Liver (tissue), 3 donors: Measurements from ENCODE around the gene DCP2.
"Not testable (repeated sequence)": the region's sequence is repeated elsewhere in the genome, so short reads cannot be mapped to it uniquely, and the experiment has no call there.

Experiments used
- CTCF ChIP-seq: fragments of 150-350 bp; IDR thresholded peaks from 2 replicates; pipeline ENCODE4 v1.5.1; 2017; ENCODE audit warnings: improper control_type of control experiment, low read depth, low read length; ENCODE audit not compliant: missing input control
- RAD21 ChIP-seq, 2 donors: IDR thresholded peaks; 2 replicates each; pipeline ENCODE4 v1.6.1; 2016; ENCODE audit warnings: antibody characterized with exemption in 2 of 2, mild to moderate bottlenecking in 2 of 2
- SP1 ChIP-seq: IDR thresholded peaks from 2 replicates; pipeline ENCODE4 v1.6.1; 2018; ENCODE audit warnings: antibody characterized with exemption, mild to moderate bottlenecking
- TAF1 ChIP-seq: conservative IDR thresholded peaks from 2 replicates; pipeline ENCODE4 v1.6.1; 2016; ENCODE audit warnings: antibody characterized with exemption, mild to moderate bottlenecking
- YY1 ChIP-seq: IDR thresholded peaks from 2 replicates; pipeline ENCODE4 v1.6.1; 2016; ENCODE audit warnings: antibody characterized with exemption, mild to moderate bottlenecking
- ZBTB33 ChIP-seq: IDR thresholded peaks from 2 replicates; pipeline ENCODE4 v1.6.1; 2016; ENCODE audit warnings: antibody characterized with exemption
- TF ChIP-seq, protein P1 (sequence below): IDR thresholded peaks from 2 replicates; pipeline ENCODE4 v1.6.1; 2016; ENCODE audit warnings: antibody characterized with exemption, mild to moderate bottlenecking
- donor health status: healthy.
- donor health status: healthy.

DNA sequence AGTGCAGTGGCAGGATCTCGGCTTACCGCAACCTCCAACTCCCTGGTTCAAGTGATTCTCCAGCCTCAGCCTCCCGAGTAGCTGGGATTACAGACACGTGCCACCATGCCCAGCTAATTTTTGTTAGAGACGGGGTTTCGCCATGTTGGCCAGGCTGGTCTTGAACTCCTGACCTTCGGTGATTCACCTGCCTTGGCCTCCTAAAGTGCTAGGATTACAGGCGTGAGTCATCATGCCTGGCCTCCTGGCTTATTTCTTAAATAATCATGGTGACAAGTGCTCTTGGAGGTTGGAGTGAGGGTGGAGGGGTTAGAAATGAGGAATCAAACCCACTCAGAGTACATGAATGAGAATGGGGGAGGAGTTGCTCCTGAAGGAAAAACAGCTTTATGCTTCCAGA is 16.7 kb upstream of the DCP2 start:
- TF ChIP-seq CTCF; RAD21 (IDR thresholded peaks at IDR 0.05); SP1; YY1; ZBTB33; TAF1: not testable (repeated sequence)
- TF ChIP-seq, protein P1, sequence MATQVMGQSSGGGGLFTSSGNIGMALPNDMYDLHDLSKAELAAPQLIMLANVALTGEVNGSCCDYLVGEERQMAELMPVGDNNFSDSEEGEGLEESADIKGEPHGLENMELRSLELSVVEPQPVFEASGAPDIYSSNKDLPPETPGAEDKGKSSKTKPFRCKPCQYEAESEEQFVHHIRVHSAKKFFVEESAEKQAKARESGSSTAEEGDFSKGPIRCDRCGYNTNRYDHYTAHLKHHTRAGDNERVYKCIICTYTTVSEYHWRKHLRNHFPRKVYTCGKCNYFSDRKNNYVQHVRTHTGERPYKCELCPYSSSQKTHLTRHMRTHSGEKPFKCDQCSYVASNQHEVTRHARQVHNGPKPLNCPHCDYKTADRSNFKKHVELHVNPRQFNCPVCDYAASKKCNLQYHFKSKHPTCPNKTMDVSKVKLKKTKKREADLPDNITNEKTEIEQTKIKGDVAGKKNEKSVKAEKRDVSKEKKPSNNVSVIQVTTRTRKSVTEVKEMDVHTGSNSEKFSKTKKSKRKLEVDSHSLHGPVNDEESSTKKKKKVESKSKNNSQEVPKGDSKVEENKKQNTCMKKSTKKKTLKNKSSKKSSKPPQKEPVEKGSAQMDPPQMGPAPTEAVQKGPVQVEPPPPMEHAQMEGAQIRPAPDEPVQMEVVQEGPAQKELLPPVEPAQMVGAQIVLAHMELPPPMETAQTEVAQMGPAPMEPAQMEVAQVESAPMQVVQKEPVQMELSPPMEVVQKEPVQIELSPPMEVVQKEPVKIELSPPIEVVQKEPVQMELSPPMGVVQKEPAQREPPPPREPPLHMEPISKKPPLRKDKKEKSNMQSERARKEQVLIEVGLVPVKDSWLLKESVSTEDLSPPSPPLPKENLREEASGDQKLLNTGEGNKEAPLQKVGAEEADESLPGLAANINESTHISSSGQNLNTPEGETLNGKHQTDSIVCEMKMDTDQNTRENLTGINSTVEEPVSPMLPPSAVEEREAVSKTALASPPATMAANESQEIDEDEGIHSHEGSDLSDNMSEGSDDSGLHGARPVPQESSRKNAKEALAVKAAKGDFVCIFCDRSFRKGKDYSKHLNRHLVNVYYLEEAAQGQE = not testable (repeated sequence)
